Gastroesophageal sphincter (tissue), 4 donors: ENCODE results near the gene RAB27B. TPM values are rescaled to one million over a fixed set of nuclear protein-coding genes. Genes with fewer than 3 reads are reported as not detected.

Experiments used
- ATAC-seq: fragments of 150-250 bp; one replicate; pipeline ENCODE4 v1.9.1; 2016; ENCODE audit warnings: mild to moderate bottlenecking, moderate library complexity
- H3K27ac ChIP-seq, 4 donors: fragments of 200-600 bp; sonication (generic) in 3 of 4; 1 replicate in 3 of 4; 2 replicates in 1 of 4; pipeline ENCODE4 v1.5.1; 2016 to 2019
- H3K27me3 ChIP-seq: fragments of 200-600 bp; sonication (generic); one replicate; pipeline ENCODE4 v1.5.1; 2019
- H3K36me3 ChIP-seq, 2 donors: fragments of 200-600 bp; sonication (generic); one replicate each; pipeline ENCODE4 v1.5.1; 2019; ENCODE audit warnings: control low read depth in 1 of 2
- H3K4me1 ChIP-seq, 3 donors: fragments of 200-600 bp; sonication (generic); 1 replicate in 2 of 3; 2 replicates in 1 of 3; pipeline ENCODE4 v1.5.1; 2016 to 2019; ENCODE audit warnings: control low read depth in 2 of 3
- H3K4me3 ChIP-seq, 2 donors: fragments of 200-600 bp; sonication (generic); one replicate each; pipeline ENCODE4 v1.5.1; 2019; ENCODE audit warnings: mild to moderate bottlenecking in 1 of 2, moderate library complexity in 1 of 2
- H3K9me3 ChIP-seq, 3 donors: fragments of 200-600 bp; sonication (generic); one replicate each; pipeline ENCODE4 v1.5.1; 2017 to 2019; ENCODE audit warnings: control low read depth in 2 of 3
- EP300 ChIP-seq: sonication (generic); formaldehyde crosslinking; IDR thresholded peaks from one replicate; pipeline ENCODE4 v1.6.1; 2017; ENCODE audit warnings: antibody characterized with exemption, mild to moderate bottlenecking
- POLR2A ChIP-seq, 2 donors: fragments of 450-650 bp; IDR thresholded peaks; one replicate each; pipeline ENCODE4 v1.6.1; 2017; ENCODE audit warnings: antibody characterized with exemption in 2 of 2, mild to moderate bottlenecking in 2 of 2, moderate library complexity in 1 of 2
- POLR2AphosphoS5 ChIP-seq: sonication (generic); formaldehyde crosslinking; IDR thresholded peaks from one replicate; pipeline ENCODE4 v1.6.1; 2017; ENCODE audit warnings: antibody characterized with exemption
- WGBS, 2 donors: methylation state at CpG; one replicate each; pipeline ENCODE4 v1.1.5; 2018; ENCODE audit warnings: low coverage in 1 of 2; 5-methylcytosine and 5-hydroxymethylcytosine counted together
- total RNA-seq, 4 donors: library from RNA; depleted of rRNA; stranded (reverse); fragments of >200 nt; gene quantifications; one replicate each; pipeline ENCODE4 v1.1.0, GENCODE V29; 2016
- TF ChIP-seq, protein P1 (sequence below), 4 experiments: fragments of 200-600 bp in 2 of 4; fragments of 450-650 bp in 2 of 4; sonication (generic) in 1 of 4; IDR thresholded peaks; one replicate each; pipeline ENCODE4 v1.5.1; 2017 to 2019; ENCODE audit warnings: antibody characterized with exemption in 4 of 4, mild to moderate bottlenecking in 2 of 4, moderate library complexity in 2 of 4

Gene RAB27B
- total RNA-seq, 4 donors from 2014 or later: 0.31 to 3.0 (median 0.69) TPM

DNA sequence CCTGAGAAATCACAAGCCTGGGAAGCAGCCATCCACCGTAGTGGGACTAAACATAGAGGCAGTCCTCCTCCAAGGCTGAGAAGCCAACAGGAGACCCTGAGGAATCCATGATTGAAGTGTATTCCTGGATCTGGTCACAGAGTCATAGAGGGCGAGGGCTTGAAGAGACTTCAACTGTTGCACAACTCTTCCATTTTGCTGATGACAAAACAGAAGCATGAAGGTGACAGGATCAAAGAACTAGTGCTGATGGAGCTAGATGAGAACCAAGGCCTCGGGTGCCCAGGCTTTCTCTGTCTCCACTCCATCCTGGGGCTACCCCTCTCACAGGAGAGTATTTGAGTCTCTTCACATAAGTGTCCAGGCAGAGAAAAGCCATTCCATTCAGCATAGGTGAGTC, 30.1 kb upstream of the RAB27B start:
- WGBS, 2 donors: 72 to 81% methylated on average over 2 to 3 of the region's 3 CpGs
- no peaks in the 10 kb centered on the region for H3K27me3 ChIP-seq
- no peaks in the 10 kb centered on the region for H3K9me3 ChIP-seq
- H3K27ac ChIP-seq: no peak overlapping the region
- no peaks in the 10 kb centered on the region for H3K4me1 ChIP-seq
- ATAC-seq: no peak
- TF ChIP-seq, protein P1, sequence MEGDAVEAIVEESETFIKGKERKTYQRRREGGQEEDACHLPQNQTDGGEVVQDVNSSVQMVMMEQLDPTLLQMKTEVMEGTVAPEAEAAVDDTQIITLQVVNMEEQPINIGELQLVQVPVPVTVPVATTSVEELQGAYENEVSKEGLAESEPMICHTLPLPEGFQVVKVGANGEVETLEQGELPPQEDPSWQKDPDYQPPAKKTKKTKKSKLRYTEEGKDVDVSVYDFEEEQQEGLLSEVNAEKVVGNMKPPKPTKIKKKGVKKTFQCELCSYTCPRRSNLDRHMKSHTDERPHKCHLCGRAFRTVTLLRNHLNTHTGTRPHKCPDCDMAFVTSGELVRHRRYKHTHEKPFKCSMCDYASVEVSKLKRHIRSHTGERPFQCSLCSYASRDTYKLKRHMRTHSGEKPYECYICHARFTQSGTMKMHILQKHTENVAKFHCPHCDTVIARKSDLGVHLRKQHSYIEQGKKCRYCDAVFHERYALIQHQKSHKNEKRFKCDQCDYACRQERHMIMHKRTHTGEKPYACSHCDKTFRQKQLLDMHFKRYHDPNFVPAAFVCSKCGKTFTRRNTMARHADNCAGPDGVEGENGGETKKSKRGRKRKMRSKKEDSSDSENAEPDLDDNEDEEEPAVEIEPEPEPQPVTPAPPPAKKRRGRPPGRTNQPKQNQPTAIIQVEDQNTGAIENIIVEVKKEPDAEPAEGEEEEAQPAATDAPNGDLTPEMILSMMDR (IDR thresholded peaks at IDR 0.05): no peak
- TF ChIP-seq POLR2A (IDR thresholded peaks at IDR 0.05) (no peak), POLR2AphosphoS5 (no peak)
- H3K36me3 ChIP-seq: no peaks in the 10 kb centered on the region
- no peak overlapping the region for H3K4me3 ChIP-seq

DNA sequence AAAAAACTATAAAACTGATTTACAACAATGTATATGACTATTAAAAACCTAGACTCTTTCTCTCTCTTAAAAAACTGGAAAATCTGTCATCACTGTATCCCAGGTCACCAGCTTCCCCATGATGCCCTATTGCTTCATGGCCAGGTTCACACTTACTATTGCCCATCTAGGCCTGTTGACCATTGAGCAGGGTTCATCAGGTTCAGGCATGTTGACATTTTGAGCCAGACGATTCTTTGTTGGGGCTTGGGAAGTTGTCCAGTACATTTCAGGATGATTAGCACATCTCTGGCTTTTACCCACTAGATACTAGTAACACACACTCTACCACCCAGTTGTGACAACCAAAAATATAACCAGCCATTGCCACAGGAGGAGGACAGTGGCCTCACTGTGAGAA, 26.9 kb upstream of the RAB27B start:
- H3K36me3 ChIP-seq: no peaks in the 10 kb centered on the region
- H3K4me3 ChIP-seq: no peak overlapping the region
- no peaks in the 10 kb centered on the region for H3K9me3 ChIP-seq
- TF ChIP-seq EP300 (no peak), POLR2AphosphoS5 (no peak), POLR2A (IDR thresholded peaks at IDR 0.05) (no peak)
- TF ChIP-seq, protein P1 (IDR thresholded peaks at IDR 0.05): no peak
- no peaks in the 10 kb centered on the region for H3K4me1 ChIP-seq
- H3K27ac ChIP-seq: no peak overlapping the region
- 80% methylated on average over 1 of the region's 1 CpG; no CpG with 5 or more reads in 1 of the 2 donors for WGBS, 2 donors
- ATAC-seq: no peak
- H3K27me3 ChIP-seq: no peaks in the 10 kb centered on the region

DNA sequence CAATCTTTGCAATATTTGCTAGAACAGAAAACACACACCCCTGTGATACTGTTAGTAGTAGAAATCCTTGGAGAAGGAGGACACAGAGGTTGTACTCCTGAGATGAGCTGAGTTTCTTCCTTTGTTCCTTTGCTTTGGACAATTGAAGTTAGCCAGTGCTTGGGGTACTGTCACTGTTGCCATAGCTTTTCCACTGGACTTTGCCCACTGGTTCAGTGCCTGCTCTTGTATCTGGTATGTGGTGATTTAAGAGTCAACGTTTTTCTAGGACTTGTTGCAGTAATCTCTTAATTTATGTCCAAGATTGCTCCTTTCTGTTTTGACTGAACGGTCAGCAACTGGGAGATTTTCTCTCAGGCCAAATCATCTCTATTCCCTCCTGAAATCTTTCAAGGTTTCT, 26.1 kb upstream of the RAB27B start:
- ATAC-seq: no peak
- no peak for TF ChIP-seq POLR2A (IDR thresholded peaks at IDR 0.05)
- no peaks in the 10 kb centered on the region for H3K9me3 ChIP-seq
- 38 to 43% methylated on average over 1 to 2 of the region's 2 CpGs for WGBS, 2 donors
- H3K4me1 ChIP-seq: no peaks in the 10 kb centered on the region
- H3K36me3 ChIP-seq: no peaks in the 10 kb centered on the region
- no peak overlapping the region for H3K27ac ChIP-seq
- no peaks in the 10 kb centered on the region for H3K27me3 ChIP-seq
- no peak overlapping the region for H3K4me3 ChIP-seq

DNA sequence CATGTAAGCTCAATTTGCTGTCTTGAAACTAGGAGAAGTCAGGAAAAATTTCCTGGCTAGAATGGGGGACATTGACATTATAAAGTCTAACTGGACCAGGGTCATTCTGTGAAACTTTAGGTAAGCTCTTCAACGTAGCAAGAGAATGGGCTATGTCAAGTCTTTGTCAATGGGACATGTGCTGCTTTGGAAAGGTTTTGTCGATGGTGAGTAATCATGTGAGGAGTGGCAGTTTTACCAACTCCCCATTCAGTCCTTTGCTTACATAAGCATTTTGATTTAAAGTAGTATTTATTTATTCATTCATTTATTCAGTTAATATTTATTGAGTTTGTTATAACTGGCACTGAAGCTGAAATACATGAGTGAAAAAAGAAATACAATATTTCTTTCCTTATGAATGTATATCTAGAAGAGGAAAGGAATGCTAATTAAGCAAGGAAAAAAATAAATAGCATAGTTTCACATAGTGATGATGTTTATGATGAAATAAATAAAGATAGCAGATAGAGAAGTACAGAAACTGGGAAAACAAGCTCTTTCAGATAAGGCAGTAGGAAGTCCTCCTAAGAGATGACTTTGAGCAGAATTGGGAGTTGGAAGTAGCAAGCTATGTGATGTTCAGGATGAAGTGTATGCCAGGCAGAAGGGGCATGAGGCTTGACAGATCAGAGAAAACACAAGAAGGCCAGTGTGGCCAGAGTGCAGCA, 25.4 kb upstream of the RAB27B start:
- Histone ChIP-seq H3K27me3 (no peaks in the 10 kb centered on the region), H3K4me3 (no peak overlapping the region), H3K27ac (no peak overlapping the region), H3K36me3 (no peaks in the 10 kb centered on the region), H3K9me3 (no peaks in the 10 kb centered on the region), H3K4me1 (no peaks in the 10 kb centered on the region)
- TF ChIP-seq, protein P1 (IDR thresholded peaks at IDR 0.05): no peak
- no peak for TF ChIP-seq POLR2AphosphoS5
- TF ChIP-seq POLR2A (IDR thresholded peaks at IDR 0.05): no peak
- TF ChIP-seq EP300: no peak
- 73 to 80% methylated on average over 2 of the region's 2 CpGs for WGBS, 2 donors
- no peak for ATAC-seq

GRCh38 chr18:54805571-54806334, 22.5 kb upstream of the RAB27B start:
- H3K4me1 ChIP-seq: no peaks in the 10 kb centered on the region
- TF ChIP-seq POLR2AphosphoS5: no peak
- TF ChIP-seq, protein P1 (IDR thresholded peaks at IDR 0.05): no peak
- TF ChIP-seq EP300: no peak
- TF ChIP-seq POLR2A (IDR thresholded peaks at IDR 0.05): no peak
- H3K36me3 ChIP-seq: no peaks in the 10 kb centered on the region
- no peak overlapping the region for H3K27ac ChIP-seq
- no peaks in the 10 kb centered on the region for H3K9me3 ChIP-seq
- H3K27me3 ChIP-seq: no peaks in the 10 kb centered on the region
- H3K4me3 ChIP-seq: no peak overlapping the region
- WGBS, 2 donors: 53 to 71% methylated on average over 3 of the region's 3 CpGs
- no peak for ATAC-seq
